ENCODE data around the gene PROSER2. TPM values are rescaled to one million over a fixed set of nuclear protein-coding genes. Genes with fewer than 3 reads are reported as not detected.
"Not testable (repeated sequence)": the region's sequence is repeated elsewhere in the genome, so short reads cannot be mapped to it uniquely, and the experiment has no call there.

PROSER2 gene
- total and polyA plus RNA-seq, 4 donors: 1.4 to 8.0 (median 4.3) TPM

- Histone ChIP-seq H3K27me3 (ENCODE audit: control insufficient read depth in 1 of 2, insufficient read depth in 2 of 2, low read length in 1 of 2) (no peaks in the 10 kb centered on the region), H3K4me1 (ENCODE audit: control insufficient read depth in 1 of 2, insufficient read depth in 2 of 2, low read length in 2 of 2) (no peaks in the 10 kb centered on the region), H3K9me3 (ENCODE audit: control insufficient read depth, low read length) (no peaks in the 10 kb centered on the region), H3K4me3 (ENCODE audit: low read length in 2 of 2) (no peak overlapping the region), H3K27ac (ENCODE audit: low read depth in 1 of 2, low read length in 2 of 2) (no peak overlapping the region), H3K36me3 (ENCODE audit: control insufficient read depth in 1 of 2, insufficient read depth in 2 of 2, low read length in 1 of 2) (no peaks in the 10 kb centered on the region)
- intact Hi-C loops (cut with DNase I): no loop called here
- no peak for ATAC-seq (ENCODE audit: low FRiP score)
- WGBS, 2 donors: 86 to 87% methylated on average over 12 of the region's 12 CpGs
- DNase-seq: peak; percentile 23 to 73
These were observed 63.7 kb downstream of the PROSER2 start for GRCh38 chr10:11886851-11887250.

GRCh38 chr10:11887381-11888227, 64.4 kb downstream of the PROSER2 start:
- Histone ChIP-seq H3K9me3 (ENCODE audit: control insufficient read depth, low read length) (no peaks in the 10 kb centered on the region), H3K4me3 (ENCODE audit: low read length in 2 of 2) (no peak overlapping the region), H3K4me1 (ENCODE audit: control insufficient read depth in 1 of 2, insufficient read depth in 2 of 2, low read length in 2 of 2) (no peaks in the 10 kb centered on the region), H3K27ac (ENCODE audit: low read depth in 1 of 2, low read length in 2 of 2) (no peak overlapping the region), H3K36me3 (ENCODE audit: control insufficient read depth in 1 of 2, insufficient read depth in 2 of 2, low read length in 1 of 2) (no peaks in the 10 kb centered on the region), H3K27me3 (ENCODE audit: control insufficient read depth in 1 of 2, insufficient read depth in 2 of 2, low read length in 1 of 2) (no peaks in the 10 kb centered on the region)
- peak; percentile 28 to 59 for DNase-seq
- 89 to 92% methylated on average over 16 of the region's 16 CpGs for WGBS, 2 donors
- intact Hi-C loops (cut with DNase I): no loop called here
- ATAC-seq (ENCODE audit: low FRiP score): no peak

- DNase-seq; H3K27me3 ChIP-seq (ENCODE audit: control insufficient read depth in 1 of 2, insufficient read depth in 2 of 2, low read length in 1 of 2); ATAC-seq (ENCODE audit: low FRiP score); H3K4me3 ChIP-seq (ENCODE audit: low read length in 2 of 2); H3K36me3 ChIP-seq (ENCODE audit: control insufficient read depth in 1 of 2, insufficient read depth in 2 of 2, low read length in 1 of 2); H3K27ac ChIP-seq (ENCODE audit: low read depth in 1 of 2, low read length in 2 of 2); intact Hi-C loops (cut with DNase I); H3K4me1 ChIP-seq (ENCODE audit: control insufficient read depth in 1 of 2, insufficient read depth in 2 of 2, low read length in 2 of 2); H3K9me3 ChIP-seq (ENCODE audit: control insufficient read depth, low read length): not testable (repeated sequence)
- 83 to 87% methylated on average over 8 of the region's 8 CpGs for WGBS, 2 donors
These were observed 66.1 kb downstream of the PROSER2 start for GRCh38 chr10:11889263-11889662.

GRCh38 chr10:11891776-11892486, 68.8 kb downstream of the PROSER2 start:
- DNase-seq: no peak
- 95 to 96% methylated on average over 22 of the region's 22 CpGs for WGBS, 2 donors
- Histone ChIP-seq H3K4me3 (ENCODE audit: low read length in 2 of 2) (no peak overlapping the region), H3K27ac (ENCODE audit: low read depth in 1 of 2, low read length in 2 of 2) (no peak overlapping the region), H3K27me3 (ENCODE audit: control insufficient read depth in 1 of 2, insufficient read depth in 2 of 2, low read length in 1 of 2) (no peaks in the 10 kb centered on the region), H3K36me3 (ENCODE audit: control insufficient read depth in 1 of 2, insufficient read depth in 2 of 2, low read length in 1 of 2) (no peaks in the 10 kb centered on the region), H3K9me3 (ENCODE audit: control insufficient read depth, low read length) (no peaks in the 10 kb centered on the region), H3K4me1 (ENCODE audit: control insufficient read depth in 1 of 2, insufficient read depth in 2 of 2, low read length in 2 of 2) (no peaks in the 10 kb centered on the region)
- ATAC-seq (ENCODE audit: low FRiP score): no peak
- intact Hi-C loops (cut with DNase I): no loop called here

GRCh38 chr10:11893749-11894278, 70.7 kb downstream of the PROSER2 start:
- WGBS, 2 donors: 80 to 84% methylated on average over 20 to 22 of the region's 22 CpGs
- Histone ChIP-seq H3K36me3 (ENCODE audit: control insufficient read depth in 1 of 2, insufficient read depth in 2 of 2, low read length in 1 of 2) (no peaks in the 10 kb centered on the region), H3K27me3 (ENCODE audit: control insufficient read depth in 1 of 2, insufficient read depth in 2 of 2, low read length in 1 of 2) (no peaks in the 10 kb centered on the region), H3K4me3 (ENCODE audit: low read length in 2 of 2) (no peak overlapping the region), H3K4me1 (ENCODE audit: control insufficient read depth in 1 of 2, insufficient read depth in 2 of 2, low read length in 2 of 2) (no peaks in the 10 kb centered on the region), H3K9me3 (ENCODE audit: control insufficient read depth, low read length) (no peaks in the 10 kb centered on the region), H3K27ac (ENCODE audit: low read depth in 1 of 2, low read length in 2 of 2) (no peak overlapping the region)
- no peak for ATAC-seq (ENCODE audit: low FRiP score)
- intact Hi-C loops (cut with DNase I): no loop called here
- no peak for DNase-seq

GRCh38 chr10:11894381-11895107, 71.4 kb downstream of the PROSER2 start:
- intact Hi-C loops (cut with DNase I): no loop called here
- Histone ChIP-seq H3K9me3 (ENCODE audit: control insufficient read depth, low read length) (no peaks in the 10 kb centered on the region), H3K4me1 (ENCODE audit: control insufficient read depth in 1 of 2, insufficient read depth in 2 of 2, low read length in 2 of 2) (no peaks in the 10 kb centered on the region), H3K4me3 (ENCODE audit: low read length in 2 of 2) (no peak overlapping the region), H3K27ac (ENCODE audit: low read depth in 1 of 2, low read length in 2 of 2) (no peak overlapping the region), H3K36me3 (ENCODE audit: control insufficient read depth in 1 of 2, insufficient read depth in 2 of 2, low read length in 1 of 2) (no peaks in the 10 kb centered on the region), H3K27me3 (ENCODE audit: control insufficient read depth in 1 of 2, insufficient read depth in 2 of 2, low read length in 1 of 2) (no peaks in the 10 kb centered on the region)
- DNase-seq (no peak), ATAC-seq (ENCODE audit: low FRiP score) (no peak)
- 92% methylated on average over 44 to 47 of the region's 47 CpGs for WGBS, 2 donors

GRCh38 chr10:11895108-11895466, 71.9 kb downstream of the PROSER2 start:
- DNase-seq (peak in 1 of 2 donors; percentile 21), ATAC-seq (ENCODE audit: low FRiP score) (no peak)
- H3K4me3 ChIP-seq (ENCODE audit: low read length in 2 of 2): no peak overlapping the region
- no peaks in the 10 kb centered on the region for H3K36me3 ChIP-seq (ENCODE audit: control insufficient read depth in 1 of 2, insufficient read depth in 2 of 2, low read length in 1 of 2)
- intact Hi-C loops (cut with DNase I): no loop called here
- no peaks in the 10 kb centered on the region for H3K4me1 ChIP-seq (ENCODE audit: control insufficient read depth in 1 of 2, insufficient read depth in 2 of 2, low read length in 2 of 2)
- 94 to 95% methylated on average over 11 of the region's 11 CpGs for WGBS, 2 donors
- H3K9me3 ChIP-seq (ENCODE audit: control insufficient read depth, low read length): no peaks in the 10 kb centered on the region
- no peaks in the 10 kb centered on the region for H3K27me3 ChIP-seq (ENCODE audit: control insufficient read depth in 1 of 2, insufficient read depth in 2 of 2, low read length in 1 of 2)
- no peak overlapping the region for H3K27ac ChIP-seq (ENCODE audit: low read depth in 1 of 2, low read length in 2 of 2)

GRCh38 chr10:11895598-11895997, 72.4 kb downstream of the PROSER2 start:
- intact Hi-C loops (cut with DNase I): no loop called here
- WGBS, 2 donors: 88 to 91% methylated on average over 5 of the region's 5 CpGs

More at GRCh38 chr10:11895598-11895997, 72.4 kb downstream of the PROSER2 start:
- Histone ChIP-seq H3K4me1 (ENCODE audit: control insufficient read depth in 1 of 2, insufficient read depth in 2 of 2, low read length in 2 of 2) (no peaks in the 10 kb centered on the region), H3K4me3 (ENCODE audit: low read length in 2 of 2) (no peak overlapping the region), H3K36me3 (ENCODE audit: control insufficient read depth in 1 of 2, insufficient read depth in 2 of 2, low read length in 1 of 2) (no peaks in the 10 kb centered on the region), H3K27me3 (ENCODE audit: control insufficient read depth in 1 of 2, insufficient read depth in 2 of 2, low read length in 1 of 2) (no peaks in the 10 kb centered on the region), H3K27ac (ENCODE audit: low read depth in 1 of 2, low read length in 2 of 2) (no peak overlapping the region), H3K9me3 (ENCODE audit: control insufficient read depth, low read length) (no peaks in the 10 kb centered on the region)
- DNase-seq (no peak), ATAC-seq (ENCODE audit: low FRiP score) (no peak)
